Endothelial cell of umbilical vein (primary cell): ENCODE data around the gene FHIT. TPM values are rescaled to one million over a fixed set of nuclear protein-coding genes. Genes with fewer than 3 reads are reported as not detected.

Experiments
- BruUV-seq: library from RNA; stranded (reverse); fragments of 400-500 nt; replicated peaks from 2 replicates; lab custom pipeline; 2021; lab: Mats Ljungman, UMichigan
- CTCF ChIA-PET: fragments of 300-600, 350-600 bp; sonication (Branson Sonifier 250); formaldehyde crosslinking; loops from one replicate; lab custom pipeline; 2021; ENCODE audit warnings: antibody characterized with exemption, inconsistent platforms; lab: Charles Lee
- POLR2A ChIA-PET: fragments of 300-600, 350-600 bp; sonication (Branson Sonifier 250); formaldehyde crosslinking; loops from one replicate; lab custom pipeline; 2021; ENCODE audit warnings: antibody characterized with exemption, inconsistent platforms; lab: Charles Lee
- DNase-seq: peaks from one replicate; pipeline ENCODE4 v3.0.0-alpha.2; 2011; ENCODE audit warnings: low read depth, low spot score
- FAIRE-seq: peaks from 2 replicates; lab custom pipeline; 2011; peaks lifted over from hg19 to GRCh38; lab: Jason Lieb, UNC
- H2AFZ ChIP-seq: 2 replicates; pipeline ENCODE4 v1.6.0; 2012; ENCODE audit warnings: low read depth, low read length, control low read depth, inconsistent platforms
- H3K27ac ChIP-seq: 2 replicates; pipeline ENCODE4 v1.5.1; 2011; ENCODE audit warnings: low read depth, mild to moderate bottlenecking, control low read depth, low read length, moderate library complexity; ENCODE audit not compliant: insufficient read depth
- H3K27me3 ChIP-seq, 2 experiments: 2 replicates each; pipeline versions ENCODE4 v1.6.0 to v1.6.1; 2011; ENCODE audit warnings: low read length in 2 of 2, mixed read lengths in 1 of 2; ENCODE audit not compliant: control insufficient read depth in 2 of 2, insufficient read depth in 2 of 2
- H3K36me3 ChIP-seq, 2 experiments: 2 replicates in 1 of 2; 3 replicates in 1 of 2; pipeline ENCODE4 v1.5.1; 2011; ENCODE audit warnings: low read length in 2 of 2, mild to moderate bottlenecking in 1 of 2, moderate library complexity in 1 of 2; ENCODE audit not compliant: control insufficient read depth in 2 of 2, insufficient read depth in 2 of 2; ENCODE audit errors: extremely low read depth in 1 of 2
- H3K4me1 ChIP-seq: 3 replicates; pipeline ENCODE4 v1.5.1; 2011; ENCODE audit warnings: mild to moderate bottlenecking, low read length; ENCODE audit not compliant: control insufficient read depth, insufficient read depth; ENCODE audit errors: extremely low read depth
- H3K4me2 ChIP-seq: 2 replicates; pipeline ENCODE4 v1.6.1; 2011; ENCODE audit warnings: low read length, control low read depth, mixed read lengths; ENCODE audit not compliant: insufficient read depth
- H3K4me3 ChIP-seq, 3 experiments: fragments of 200-600 bp in 1 of 3; sonication (generic), shearing (Covaris generic) in 1 of 3; replicated peaks in 1 of 3; 2 replicates each; pipeline ENCODE4 v1.5.1; 2011 to 2016; ENCODE audit warnings: control low read depth in 3 of 3, low read length in 3 of 3, mild to moderate bottlenecking in 2 of 3, inconsistent platforms in 1 of 3, low read depth in 1 of 3, moderate library complexity in 1 of 3; ENCODE audit not compliant: insufficient read depth in 1 of 3
- H3K79me2 ChIP-seq: 2 replicates; pipeline ENCODE4 v1.6.0; 2012; ENCODE audit warnings: low read length, inconsistent platforms; ENCODE audit not compliant: control insufficient read depth, insufficient read depth
- H3K9ac ChIP-seq: replicated peaks from 2 replicates; pipeline ENCODE3; 2011; ENCODE audit warnings: low read length, control low read depth; ENCODE audit not compliant: insufficient read depth; ENCODE audit errors: extremely low read depth
- H3K9me1 ChIP-seq: replicated peaks from 3 replicates; pipeline ENCODE4 v1.6.0; 2011; ENCODE audit warnings: mild to moderate bottlenecking, low read length; ENCODE audit not compliant: control insufficient read depth, insufficient read depth; ENCODE audit errors: extremely low read depth
- H3K9me3 ChIP-seq: replicated peaks from 2 replicates; pipeline ENCODE4 v1.5.1; 2012; ENCODE audit warnings: low read length, inconsistent platforms; ENCODE audit not compliant: control insufficient read depth, insufficient read depth
- H4K20me1 ChIP-seq: replicated peaks from 2 replicates; pipeline ENCODE3; 2011; ENCODE audit warnings: mild to moderate bottlenecking, low read length; ENCODE audit not compliant: control insufficient read depth, insufficient read depth; ENCODE audit errors: extremely low read depth
- CTCF ChIP-seq, 2 donors: IDR thresholded peaks; 1 replicate in 1 of 2; 2 replicates in 1 of 2; pipeline ENCODE4 v1.5.1; 2011; ENCODE audit warnings: low read length in 2 of 2, mild to moderate bottlenecking in 2 of 2, moderate library complexity in 2 of 2, control low read depth in 1 of 2, inconsistent platforms in 1 of 2, low read depth in 1 of 2; ENCODE audit not compliant: insufficient read depth in 1 of 2; ENCODE audit errors: extremely low read depth in 1 of 2
- EZH2 ChIP-seq: IDR thresholded peaks from 2 replicates; pipeline ENCODE4 v1.6.1; 2012; ENCODE audit warnings: borderline replicate concordance, low read depth, mild to moderate bottlenecking, moderate library complexity, low read length, inconsistent platforms; ENCODE audit not compliant: severe bottlenecking
- FOS ChIP-seq: IDR thresholded peaks from 2 replicates; pipeline ENCODE4 v1.6.1; 2011; ENCODE audit warnings: mild to moderate bottlenecking, low read length, moderate library complexity, borderline replicate concordance; ENCODE audit not compliant: insufficient read depth
- GATA2 ChIP-seq: IDR thresholded peaks from 2 replicates; pipeline ENCODE4 v1.7.0; 2011; ENCODE audit warnings: low read depth, mild to moderate bottlenecking, moderate library complexity, mixed read lengths, low read length; ENCODE audit not compliant: insufficient read length, insufficient read depth
- JUN ChIP-seq: IDR thresholded peaks from 2 replicates; pipeline ENCODE4 v1.6.1; 2011; ENCODE audit warnings: borderline replicate concordance, low read depth; ENCODE audit not compliant: insufficient read length, insufficient read depth
- MAX ChIP-seq: IDR thresholded peaks from 2 replicates; pipeline ENCODE4 v1.6.1; 2011; ENCODE audit not compliant: insufficient read depth, insufficient read length
- MYC ChIP-seq: IDR thresholded peaks from one replicate; pipeline ENCODE4 v1.6.1; 2011; ENCODE audit warnings: mild to moderate bottlenecking, low read depth, low read length
- POLR2A ChIP-seq: IDR thresholded peaks from 2 replicates; pipeline ENCODE4 v1.6.1; 2012; ENCODE audit warnings: low read depth, mild to moderate bottlenecking, control low read depth, low read length
- POLR2AphosphoS5 ChIP-seq: IDR thresholded peaks from 2 replicates; pipeline ENCODE4 v1.6.1; 2012; ENCODE audit warnings: low read depth, mild to moderate bottlenecking, control low read depth, low read length, moderate library complexity; ENCODE audit not compliant: insufficient read depth
- dilution Hi-C: fragments of 300-500 bp; cut with MboI; formaldehyde crosslinking; loops from one replicate; pipeline ENCODE4 v1.15.0; 2019; ENCODE audit warnings: low sequenced_read_pairs; ENCODE audit not compliant: extremely low pct_ligation_motif_present
- intact Hi-C: fragments of 100-400 bp; cut with micrococcal nuclease; formaldehyde crosslinking; loops from one replicate; pipeline ENCODE4 v1.10.0; 2022
- polyA plus RNA-seq, 4 experiments: library from polyadenylated mRNA; depleted of rRNA in 3 of 4; stranded (reverse) in 3 of 4; unstranded in 1 of 4; fragments of >200 nt; gene quantifications; 2 replicates each; pipeline versions ENCODE4 v1.2.1 to v1.2.3, GENCODE V29; 2011 to 2012; ENCODE audit warnings: missing spikeins in 1 of 4
- total RNA-seq: library from RNA; stranded (reverse); gene quantifications from 2 replicates; pipeline ENCODE4 v1.2.3, GENCODE V29; 2021

The FHIT gene
- total and polyA plus RNA-seq, 2 donors (not counting 3 experiments of a cell fraction or from before 2014, with no cell fraction given): 0.47 to 2.2 TPM

GRCh38 chr3:60444898-60445437 lies 806.3 kb downstream of the FHIT start:
- ChIA-PET POLR2A (no interaction called here), CTCF (no interaction called here)
- Histone ChIP-seq H3K4me3 (no peak overlapping the region), H3K36me3 (no peaks in the 10 kb centered on the region), H3K4me1 (no peaks in the 10 kb centered on the region), H3K79me2 (no peaks in the 10 kb centered on the region), H3K27me3 (no peaks in the 10 kb centered on the region), H3K9ac (no peak overlapping the region), H3K9me1 (no peaks in the 10 kb centered on the region), H2AFZ (no peak overlapping the region), H3K9me3 (no peaks in the 10 kb centered on the region), H3K27ac (no peak overlapping the region), H3K4me2 (no peak overlapping the region), H4K20me1 (no peaks in the 10 kb centered on the region)
- no TSS peak for BruUV-seq
- intact Hi-C loops: no loop called here
- dilution Hi-C loops: no loop called here
- TF ChIP-seq EZH2 (no peak), JUN (no peak), GATA2 (no peak), MYC (no peak), FOS (no peak), POLR2AphosphoS5 (no peak), MAX (no peak), POLR2A (no peak), CTCF (IDR thresholded peaks at IDR 0.05; ENCODE audit: extremely low read depth in 1 of 2, insufficient read depth in 1 of 2, low read depth in 1 of 2, low read length in 2 of 2) (no peak)
- no peak for FAIRE-seq
- DNase-seq: no peak
